NCI-H2029 treated with DMSO at 0.1 percent for 48 hours (cell line): ENCODE results near the gene SRCAP.

ENCODE experiments used
- DNase-seq: peaks from one replicate; lab custom pipeline; 2025; lab: John Stamatoyannopoulos, UW

SRCAP gene

DNA sequence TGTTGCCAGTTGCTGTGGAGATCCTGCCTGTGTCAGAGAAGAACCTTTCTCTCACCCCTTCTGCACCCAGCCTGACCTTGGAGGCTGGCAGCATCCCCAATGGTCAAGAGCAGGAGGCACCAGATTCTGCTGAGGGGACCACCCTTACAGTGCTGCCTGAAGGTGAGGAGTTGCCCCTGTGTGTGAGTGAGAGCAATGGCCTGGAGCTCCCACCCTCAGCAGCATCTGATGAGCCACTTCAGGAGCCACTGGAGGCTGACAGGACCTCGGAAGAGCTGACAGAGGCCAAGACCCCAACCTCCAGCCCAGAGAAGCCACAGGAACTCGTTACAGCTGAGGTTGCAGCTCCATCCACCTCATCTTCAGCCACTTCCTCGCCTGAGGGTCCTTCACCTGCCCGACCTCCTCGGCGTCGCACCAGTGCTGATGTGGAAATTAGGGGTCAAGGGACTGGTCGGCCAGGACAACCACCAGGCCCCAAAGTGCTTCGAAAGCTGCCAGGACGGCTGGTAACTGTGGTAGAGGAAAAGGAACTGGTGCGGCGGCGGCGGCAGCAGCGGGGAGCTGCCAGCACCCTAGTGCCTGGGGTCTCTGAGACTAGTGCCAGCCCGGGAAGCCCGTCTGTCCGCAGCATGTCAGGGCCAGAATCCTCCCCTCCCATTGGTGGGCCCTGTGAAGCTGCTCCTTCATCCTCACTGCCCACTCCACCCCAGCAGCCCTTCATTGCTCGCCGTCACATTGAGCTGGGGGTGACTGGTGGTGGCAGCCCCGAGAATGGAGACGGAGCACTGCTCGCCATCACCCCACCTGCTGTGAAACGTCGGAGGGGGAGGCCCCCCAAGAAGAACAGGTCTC lies 39.0 kb downstream of the SRCAP start:
- no peak for DNase-seq

DNA sequence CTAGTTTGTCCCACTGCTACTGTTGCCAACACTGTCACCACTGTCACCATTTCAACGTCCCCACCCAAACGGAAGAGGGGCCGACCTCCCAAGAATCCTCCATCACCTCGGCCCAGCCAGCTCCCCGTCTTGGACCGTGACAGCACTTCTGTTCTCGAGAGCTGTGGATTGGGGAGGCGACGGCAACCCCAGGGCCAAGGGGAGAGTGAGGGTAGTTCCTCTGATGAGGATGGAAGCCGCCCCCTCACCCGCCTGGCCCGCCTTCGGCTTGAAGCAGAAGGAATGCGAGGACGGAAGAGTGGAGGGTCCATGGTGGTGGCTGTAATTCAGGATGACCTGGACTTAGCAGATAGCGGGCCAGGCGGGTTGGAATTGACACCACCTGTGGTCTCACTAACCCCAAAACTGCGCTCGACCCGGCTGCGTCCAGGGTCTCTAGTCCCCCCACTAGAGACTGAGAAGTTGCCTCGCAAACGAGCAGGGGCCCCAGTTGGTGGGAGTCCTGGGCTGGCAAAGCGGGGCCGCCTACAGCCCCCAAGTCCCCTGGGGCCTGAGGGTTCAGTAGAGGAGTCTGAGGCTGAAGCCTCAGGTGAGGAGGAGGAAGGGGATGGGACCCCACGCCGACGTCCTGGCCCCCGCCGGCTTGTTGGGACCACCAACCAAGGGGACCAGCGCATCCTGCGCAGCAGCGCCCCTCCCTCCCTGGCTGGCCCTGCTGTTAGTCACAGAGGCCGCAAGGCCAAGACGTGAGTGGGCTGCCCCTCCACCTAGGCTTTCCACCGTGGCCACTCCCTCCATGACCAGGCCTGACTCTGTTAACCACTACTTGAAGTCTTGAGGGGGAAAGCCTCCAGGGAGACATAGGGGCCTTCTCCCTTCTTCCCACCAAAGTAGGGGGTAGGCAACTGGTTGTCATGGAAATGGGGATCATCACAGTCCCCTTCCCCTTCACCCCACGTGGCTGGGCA lies 40.3 kb downstream of the SRCAP start:
- no peak for DNase-seq

DNA sequence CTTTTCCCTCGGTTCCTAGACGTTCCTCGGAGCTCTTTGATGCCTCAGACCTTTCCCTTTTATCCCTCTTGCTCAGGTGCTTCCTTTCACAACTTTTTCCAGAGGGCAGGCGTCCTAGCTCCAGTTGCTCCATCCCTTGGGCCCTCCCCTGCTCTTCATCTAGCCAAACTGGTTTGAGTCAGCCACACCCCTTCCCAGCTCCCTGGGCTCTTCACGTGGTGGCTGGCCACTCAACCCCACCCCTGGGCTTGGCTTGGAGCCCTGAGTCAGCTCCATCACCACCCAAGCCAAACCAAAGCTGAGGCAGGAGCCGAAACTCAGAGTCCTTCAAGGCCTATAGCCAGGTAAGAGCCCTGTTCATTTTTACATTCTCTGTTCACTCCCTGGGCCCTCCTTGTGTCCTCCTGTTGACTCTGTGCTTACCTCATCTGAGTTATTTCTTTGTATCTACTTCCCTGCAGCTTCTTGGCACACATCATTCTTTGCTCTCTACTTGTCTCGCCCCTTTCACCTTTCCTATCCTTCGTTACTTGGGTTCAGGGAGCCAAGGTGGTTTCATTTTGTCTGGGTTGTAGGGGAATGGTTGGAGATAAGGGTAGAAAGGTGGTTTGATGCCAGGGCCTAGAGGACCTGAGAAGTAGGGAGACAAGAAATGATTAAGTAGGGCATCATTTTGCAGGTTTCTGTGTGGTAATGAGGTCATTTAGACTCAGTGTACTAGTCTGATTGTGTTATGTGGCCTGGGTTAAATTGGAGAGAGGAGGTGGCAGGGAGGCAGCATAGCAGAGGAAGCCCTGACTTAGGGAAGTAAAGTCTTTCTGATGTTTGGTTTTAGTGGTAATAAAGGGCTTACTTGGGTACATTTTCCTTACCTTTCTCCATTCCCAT lies 41.6 kb downstream of the SRCAP start:
- DNase-seq: peak; percentile 82

DNA sequence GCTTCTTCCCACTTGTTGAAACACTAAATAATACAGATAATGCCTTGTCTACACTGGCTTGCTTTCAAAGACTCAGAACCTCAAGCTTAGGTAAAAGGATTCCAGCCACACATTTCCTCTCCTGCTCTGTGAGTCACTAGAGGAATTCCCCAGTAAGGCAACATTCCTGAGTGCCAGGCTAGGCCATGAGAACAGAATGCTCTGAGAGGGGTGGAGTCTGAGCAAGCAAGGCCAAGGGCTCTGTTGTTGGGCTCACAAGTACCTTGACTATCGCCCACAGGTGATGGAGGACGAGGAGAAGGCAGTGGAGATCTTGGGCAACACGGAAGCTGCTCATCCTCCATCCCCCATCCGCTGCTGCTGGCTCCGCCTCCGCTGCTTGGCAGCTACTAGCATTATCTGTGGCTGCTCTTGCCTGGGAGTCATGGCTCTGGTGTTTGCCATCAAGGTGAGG lies 42.5 kb downstream of the SRCAP start:
- DNase-seq: no peak

DNA sequence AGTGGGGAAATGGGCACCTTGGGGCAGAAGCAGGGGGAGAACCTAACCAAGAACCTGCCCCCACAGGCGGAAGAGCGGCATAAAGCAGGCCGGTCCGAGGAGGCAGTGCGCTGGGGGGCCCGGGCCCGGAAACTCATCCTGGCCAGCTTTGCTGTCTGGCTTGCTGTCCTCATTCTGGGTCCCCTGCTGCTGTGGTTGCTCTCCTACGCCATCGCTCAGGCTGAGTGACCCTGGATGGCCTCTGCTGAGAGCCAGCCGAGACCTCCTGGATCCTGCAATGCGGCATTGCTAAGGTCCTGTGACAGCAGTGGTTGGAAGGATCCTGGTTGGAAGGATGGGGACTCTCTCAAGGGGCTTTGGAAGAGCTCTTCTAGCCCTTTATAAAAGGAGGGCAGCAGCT lies 44.7 kb downstream of the SRCAP start:
- no peak for DNase-seq

DNA sequence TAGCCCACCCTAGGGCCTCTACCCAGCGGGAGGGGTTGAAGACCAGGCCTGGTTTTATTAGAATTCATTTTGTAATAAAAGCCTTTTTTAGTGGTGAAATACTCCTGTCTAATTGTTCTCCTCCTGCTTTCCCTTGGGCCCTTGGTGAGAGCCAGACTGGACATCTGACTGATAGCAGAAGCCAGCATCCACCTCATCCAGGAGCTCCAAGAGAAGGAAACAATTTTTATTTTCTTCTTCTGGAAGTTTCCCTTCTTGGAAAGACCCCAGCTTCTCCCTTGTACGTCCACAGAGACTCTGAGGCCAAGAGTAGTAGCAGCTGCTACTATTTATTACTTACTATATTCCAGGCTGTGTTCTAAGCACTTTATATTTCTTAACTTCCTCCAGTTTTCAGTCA lies 45.2 kb downstream of the SRCAP start:
- DNase-seq: no peak

DNA sequence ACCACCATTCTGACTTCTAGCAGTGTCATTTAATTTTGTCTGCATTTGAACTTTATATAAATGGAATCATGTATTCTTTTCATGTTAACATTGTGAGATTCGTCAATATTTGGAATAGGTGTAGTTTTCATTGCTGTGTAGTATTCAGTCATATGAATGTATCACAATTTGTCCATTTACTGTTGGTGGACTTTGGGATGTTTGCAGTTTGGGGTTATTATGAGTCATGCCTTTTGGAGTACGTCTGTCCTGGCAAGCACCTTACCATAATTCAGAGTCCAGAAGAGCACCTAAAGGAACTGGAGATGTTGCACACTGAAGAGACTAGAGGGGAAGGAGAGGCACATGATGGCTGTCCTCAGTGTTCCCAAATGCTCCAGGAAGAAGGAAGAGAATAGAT lies 46.1 kb downstream of the SRCAP start:
- DNase-seq: no peak

DNA sequence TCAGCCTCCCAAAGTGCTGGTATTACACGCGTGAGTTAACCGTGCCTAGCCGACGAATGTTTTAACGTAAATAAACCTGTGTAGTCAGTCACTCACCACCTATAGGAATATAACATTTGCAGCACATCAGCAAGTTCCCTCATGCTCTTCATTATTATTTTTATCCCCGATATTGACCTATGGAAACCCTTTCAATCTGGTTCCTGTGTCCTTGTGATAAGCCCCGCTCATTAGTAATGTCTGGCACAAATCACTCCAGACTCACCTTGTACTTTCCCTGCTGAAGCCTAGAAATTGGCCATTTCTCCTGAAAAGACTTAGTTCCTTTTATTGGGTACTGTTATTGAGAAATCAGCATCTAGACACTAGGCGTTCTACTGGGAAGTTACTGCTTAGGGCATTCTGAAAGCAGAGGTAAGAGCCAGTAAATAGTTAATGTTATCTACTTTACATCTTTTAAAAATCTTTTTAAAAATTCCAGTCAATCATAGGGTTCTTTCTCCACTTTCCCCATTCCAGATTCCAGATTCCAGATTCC lies 47.7 kb downstream of the SRCAP start:
- DNase-seq: no peak

DNA sequence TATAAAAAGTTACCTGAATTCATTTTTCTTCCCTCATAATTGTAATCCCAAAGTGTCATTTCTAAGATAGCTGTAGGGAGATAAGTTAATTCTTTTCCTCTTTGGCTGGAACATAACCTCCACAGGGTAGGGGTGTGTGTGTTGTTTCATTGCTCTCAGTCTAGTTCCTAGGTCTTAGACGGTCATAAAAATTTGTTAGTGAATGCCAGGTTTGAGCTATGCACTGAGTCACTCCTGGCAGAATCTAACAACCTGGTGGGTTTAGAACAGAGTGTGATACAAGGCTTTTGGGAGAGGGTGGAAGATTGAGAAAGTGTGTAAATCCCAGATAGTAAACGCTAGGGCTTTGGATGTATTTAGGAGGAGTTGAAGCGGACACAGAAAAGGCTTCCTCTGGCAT lies 48.4 kb downstream of the SRCAP start:
- DNase-seq: no peak

DNA sequence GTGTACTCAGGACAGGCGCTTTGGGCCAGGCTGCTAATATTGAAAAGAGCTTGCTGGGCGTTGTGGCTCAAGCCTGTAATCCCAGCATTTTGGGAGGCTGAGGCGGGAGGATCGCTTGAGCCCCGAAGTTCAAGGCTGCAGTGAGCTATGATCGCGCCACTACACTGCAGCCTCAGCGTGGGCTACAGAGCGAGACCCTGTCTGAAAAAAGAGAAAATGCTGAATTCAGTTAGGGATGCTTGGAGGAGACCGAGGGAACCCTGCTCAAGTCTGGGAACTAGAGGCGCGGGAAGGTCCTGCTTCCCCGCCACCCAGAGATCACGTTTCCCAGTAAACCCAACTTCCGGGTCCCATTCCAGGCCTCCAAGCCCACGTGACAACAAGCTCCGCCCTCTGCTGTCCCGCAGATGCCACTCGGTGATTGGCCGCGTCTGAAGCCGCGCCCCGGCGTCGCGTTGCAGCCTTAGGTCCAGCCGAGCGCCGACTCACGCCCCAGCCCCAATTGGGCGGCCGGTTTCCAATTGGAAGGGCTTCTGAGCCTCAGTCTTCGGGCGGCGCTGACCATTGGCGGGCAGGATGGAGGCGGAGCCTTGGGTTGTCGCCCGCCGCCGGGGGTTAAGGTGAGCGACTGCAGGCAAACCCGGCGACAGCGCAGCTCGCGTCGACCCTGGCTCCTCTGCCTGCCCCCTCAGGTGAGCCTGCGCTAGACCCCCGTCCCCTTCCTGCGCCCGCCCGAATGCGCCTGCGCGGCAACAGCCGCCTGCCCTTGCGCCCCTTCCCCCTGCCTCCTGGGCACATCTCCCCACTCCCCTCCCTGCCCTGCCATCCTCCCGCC lies 49.0 kb downstream of the SRCAP start, which contains the start of gene PHKG2:
PHKG2 (plus strand) TSS at position 627 of the 835 bp plus-strand sequence. CDS start 396 bp downstream, outside the sequence.
- peak; percentile 88 for DNase-seq

DNA sequence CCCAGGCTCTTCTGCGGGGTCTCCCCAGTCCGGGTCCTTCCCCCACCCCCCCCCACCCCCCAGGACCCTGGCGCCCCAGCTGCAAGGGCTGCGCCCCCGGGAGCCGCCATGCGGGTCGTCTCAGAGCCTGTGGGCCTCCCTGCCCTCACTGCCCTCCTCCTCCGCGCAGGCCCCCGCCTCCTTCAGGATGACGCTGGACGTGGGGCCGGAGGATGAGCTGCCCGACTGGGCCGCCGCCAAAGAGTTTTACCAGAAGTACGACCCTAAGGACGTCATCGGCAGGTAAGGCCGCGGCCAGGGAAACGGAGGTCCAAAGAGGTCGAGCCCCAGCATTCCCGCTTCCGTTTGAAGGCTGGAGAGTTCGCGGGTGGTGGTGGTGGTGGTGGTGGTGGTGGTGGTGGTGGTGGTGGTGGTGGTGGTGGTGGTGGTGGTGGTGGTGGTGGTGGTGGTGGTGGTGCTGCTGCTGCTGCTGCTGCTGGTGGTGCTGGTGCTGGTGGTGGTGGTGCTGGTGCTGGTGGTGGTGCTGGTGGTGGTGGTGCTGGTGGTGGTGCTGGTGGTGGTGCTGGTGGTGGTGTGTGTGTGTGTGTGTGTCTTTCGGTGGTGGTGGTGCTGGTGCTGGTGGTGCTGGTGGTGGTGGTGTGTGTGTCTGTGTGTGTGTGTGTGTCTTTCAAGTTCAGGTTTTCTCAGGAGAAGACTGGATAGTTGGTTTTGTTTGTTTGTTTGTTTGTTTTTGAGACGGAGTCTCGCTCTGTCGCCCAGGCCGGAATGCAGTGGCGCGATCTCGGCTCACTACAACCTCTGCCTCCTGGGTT lies 49.9 kb downstream of the SRCAP start:
- no peak for DNase-seq

DNA sequence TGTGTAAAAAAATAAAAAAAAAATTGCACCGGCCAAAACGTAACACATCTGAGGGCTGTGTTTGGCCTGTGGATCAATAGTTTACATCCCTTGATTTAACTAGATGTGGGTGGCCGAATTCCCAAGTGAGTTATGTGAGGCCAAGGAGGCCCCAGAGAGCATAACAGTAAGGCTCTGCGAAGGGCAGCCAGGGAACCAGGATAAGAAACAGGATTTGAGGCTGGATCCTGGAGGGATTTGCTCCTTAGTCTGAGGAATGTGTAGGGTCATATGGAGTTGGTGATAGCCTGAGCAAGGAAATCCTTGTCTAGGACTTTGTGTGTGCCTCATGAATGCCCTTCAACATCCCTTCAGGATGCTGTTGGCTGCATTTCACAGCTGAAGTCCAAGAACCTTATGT lies 51.2 kb downstream of the SRCAP start:
- no peak for DNase-seq

DNA sequence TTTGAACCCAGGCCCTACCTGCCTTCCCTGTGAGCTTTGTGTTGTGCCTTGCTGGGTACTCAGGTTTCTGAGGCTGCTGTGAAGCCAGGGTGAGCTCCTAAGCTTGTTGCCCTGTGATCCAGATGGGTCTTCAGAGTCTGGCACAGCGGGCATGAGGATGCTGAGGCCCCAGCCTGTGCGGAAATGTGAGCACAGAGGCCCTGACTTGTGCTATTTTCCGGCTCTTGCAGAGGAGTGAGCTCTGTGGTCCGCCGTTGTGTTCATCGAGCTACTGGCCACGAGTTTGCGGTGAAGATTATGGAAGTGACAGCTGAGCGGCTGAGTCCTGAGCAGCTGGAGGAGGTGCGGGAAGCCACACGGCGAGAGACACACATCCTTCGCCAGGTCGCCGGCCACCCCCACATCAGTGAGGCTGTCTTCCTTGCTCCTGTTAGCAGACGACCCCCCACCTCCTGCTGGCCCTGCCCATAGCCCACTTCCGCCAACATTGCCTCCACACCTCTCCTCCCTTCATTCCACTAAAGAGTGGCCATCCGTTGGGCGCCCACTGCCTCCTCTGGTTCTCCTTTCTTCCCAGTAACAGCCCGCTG lies 52.0 kb downstream of the SRCAP start:
- no peak for DNase-seq

DNA sequence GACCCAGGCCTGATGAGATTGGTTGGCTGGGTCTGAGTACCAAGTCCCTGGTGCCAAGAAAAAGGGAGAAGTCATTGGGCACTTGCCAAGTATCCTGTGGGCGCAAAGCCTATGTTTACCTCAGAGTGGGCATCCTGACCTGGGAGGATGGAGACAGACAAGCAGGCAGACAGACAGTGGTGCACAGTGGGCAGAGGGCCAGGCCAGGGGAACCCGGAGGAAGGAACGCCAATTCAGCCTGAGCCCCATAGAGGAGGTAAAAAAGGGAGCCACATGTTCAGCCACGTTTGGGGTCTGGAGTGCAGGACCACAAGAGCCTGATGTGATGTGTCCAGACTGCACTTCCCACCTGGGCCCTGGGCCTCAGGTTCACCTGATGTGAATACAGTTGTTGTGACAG lies 54.6 kb downstream of the SRCAP start:
- no peak for DNase-seq

DNA sequence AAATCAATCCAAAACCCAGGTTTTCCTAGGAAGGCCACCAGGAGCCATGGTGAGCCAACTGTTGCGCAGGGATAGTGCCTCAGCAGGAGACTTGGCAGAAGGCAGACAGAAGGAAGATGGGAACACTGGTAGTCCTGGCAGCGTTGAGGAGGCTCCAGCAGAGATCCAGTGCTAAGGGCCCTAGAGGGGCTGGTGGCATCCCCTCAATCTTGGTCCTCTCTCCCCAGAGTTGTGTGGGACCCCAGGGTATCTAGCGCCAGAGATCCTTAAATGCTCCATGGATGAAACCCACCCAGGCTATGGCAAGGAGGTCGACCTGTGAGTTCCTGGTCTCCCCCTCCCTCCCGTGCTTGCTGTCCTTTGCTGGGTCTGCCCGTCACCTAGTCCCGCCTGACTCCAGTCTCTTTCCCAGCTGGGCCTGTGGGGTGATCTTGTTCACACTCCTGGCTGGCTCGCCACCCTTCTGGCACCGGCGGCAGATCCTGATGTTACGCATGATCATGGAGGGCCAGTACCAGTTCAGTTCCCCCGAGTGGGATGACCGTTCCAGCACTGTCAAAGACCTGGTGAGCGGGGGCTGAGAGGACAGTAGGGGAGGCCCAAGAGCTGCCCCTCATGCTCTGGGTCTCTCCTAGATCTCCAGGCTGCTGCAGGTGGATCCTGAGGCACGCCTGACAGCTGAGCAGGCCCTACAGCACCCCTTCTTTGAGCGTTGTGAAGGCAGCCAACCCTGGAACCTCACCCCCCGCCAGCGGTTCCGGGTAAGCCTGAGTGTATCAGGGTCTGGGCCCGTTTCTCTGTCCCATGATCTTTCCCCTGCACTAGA lies 57.2 kb downstream of the SRCAP start:
- no peak for DNase-seq

DNA sequence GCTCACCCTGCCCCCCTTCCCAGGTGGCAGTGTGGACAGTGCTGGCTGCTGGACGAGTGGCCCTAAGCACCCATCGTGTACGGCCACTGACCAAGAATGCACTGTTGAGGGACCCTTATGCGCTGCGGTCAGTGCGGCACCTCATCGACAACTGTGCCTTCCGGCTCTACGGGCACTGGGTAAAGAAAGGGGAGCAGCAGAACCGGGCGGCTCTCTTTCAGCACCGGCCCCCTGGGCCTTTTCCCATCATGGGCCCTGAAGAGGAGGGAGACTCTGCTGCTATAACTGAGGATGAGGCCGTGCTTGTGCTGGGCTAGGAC lies 57.8 kb downstream of the SRCAP start:
- DNase-seq: no peak

DNA sequence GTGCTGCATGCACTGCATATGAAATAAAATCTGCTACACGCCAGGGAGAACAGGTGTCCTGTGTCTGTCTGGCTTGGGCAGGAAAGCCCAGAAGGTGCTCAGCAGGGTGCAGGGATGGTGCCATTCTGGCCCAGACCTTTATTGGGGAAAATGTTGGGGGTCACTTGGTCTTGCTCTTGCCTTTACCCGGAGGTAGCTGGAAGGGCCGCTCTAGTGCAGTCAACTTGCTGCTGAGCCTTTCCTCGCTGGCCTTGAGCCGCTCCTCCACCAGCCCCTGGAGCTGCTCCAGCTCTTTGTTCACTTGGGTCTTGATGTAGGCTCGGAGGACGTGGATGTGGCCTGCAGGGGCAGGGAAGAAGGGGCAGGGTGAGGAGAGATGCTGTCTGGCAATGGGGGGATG lies 58.3 kb downstream of the SRCAP start:
- no peak for DNase-seq

DNA sequence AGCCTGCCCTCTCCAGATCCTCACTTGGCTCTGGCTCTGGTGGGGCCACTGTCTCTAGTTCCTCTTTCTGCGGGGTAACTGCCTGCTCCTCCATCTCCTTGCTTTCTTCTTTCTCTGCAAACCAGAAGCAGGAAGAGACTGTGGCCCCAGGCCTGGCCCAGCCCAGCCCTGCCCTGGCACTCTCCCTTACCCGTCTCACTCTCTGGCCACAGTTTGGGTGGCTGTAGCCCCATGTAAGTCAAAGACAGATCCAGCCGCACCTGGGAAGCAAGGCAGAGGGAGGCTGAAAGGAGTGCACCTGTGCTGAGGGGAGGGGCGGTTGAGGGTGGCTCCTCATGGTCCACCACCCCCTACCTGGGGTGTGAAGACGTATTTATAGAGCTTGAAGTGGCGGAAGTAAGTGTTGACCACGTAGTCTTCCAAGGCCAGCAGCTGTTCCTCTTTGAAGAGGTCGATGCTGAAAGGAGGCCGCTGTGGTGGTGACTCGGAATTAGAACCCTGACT lies 60.1 kb downstream of the SRCAP start:
- DNase-seq: no peak
